K562 (cell line): ENCODE measurements around the gene TRMT112. TPM values are rescaled to one million over a fixed set of nuclear protein-coding genes. Genes with fewer than 3 reads are reported as not detected.
A peak's percentile ranks its signal among the peaks of the same experiment; 100 is the strongest.

ENCODE experiments used
- ASH1L ChIP-seq: fragments of 450-650 bp; IDR thresholded peaks from 2 replicates; pipeline ENCODE4 v1.6.1; 2018; ENCODE audit warnings: borderline replicate concordance, mild to moderate bottlenecking, low read depth; ENCODE audit not compliant: partially characterized antibody
- ATF7 ChIP-seq: fragments of 450-650 bp; IDR thresholded peaks from 2 replicates; pipeline ENCODE4 v1.7.1; 2014; ENCODE audit warnings: mild to moderate bottlenecking, moderate library complexity
- HDAC8 ChIP-seq: fragments of 450-650 bp; IDR thresholded peaks from 2 replicates; pipeline ENCODE4 v1.6.1; 2016; ENCODE audit warnings: mild to moderate bottlenecking, missing genetic modification characterization, moderate library complexity, missing compliant biosample characterization
- LCOR ChIP-seq: sonication (generic); formaldehyde crosslinking; IDR thresholded peaks from 2 replicates; pipeline ENCODE4 v1.8.0; 2022; ENCODE audit warnings: mild to moderate bottlenecking, missing genetic modification reagents
- PCBP1 ChIP-seq: fragments of 200-400 bp; formaldehyde crosslinking; IDR thresholded peaks from 2 replicates; pipeline ENCODE4 v1.6.1; 2018; ENCODE audit warnings: mild to moderate bottlenecking, low read depth, low read length; ENCODE audit not compliant: poor library complexity, severe bottlenecking
- PTTG1 ChIP-seq: fragments of 450-650 bp; IDR thresholded peaks from 2 replicates; pipeline ENCODE4 v1.6.1; 2016; ENCODE audit warnings: low read depth, mild to moderate bottlenecking, missing genetic modification characterization, missing compliant biosample characterization
- TAF1 ChIP-seq: IDR thresholded peaks from 2 replicates; pipeline ENCODE4 v1.6.1; 2011; ENCODE audit warnings: mild to moderate bottlenecking, low read length, moderate library complexity; ENCODE audit not compliant: insufficient read depth, control insufficient read depth, severe bottlenecking; ENCODE audit errors: extremely low read depth
- TAL1 ChIP-seq: fragments of 450-650 bp; IDR thresholded peaks from 2 replicates; pipeline ENCODE4 v1.6.1; 2016; ENCODE audit warnings: mild to moderate bottlenecking
- ZNF274 ChIP-seq: IDR thresholded peaks from 2 replicates; pipeline ENCODE4 v1.6.1; 2011; ENCODE audit warnings: low read depth, mild to moderate bottlenecking, low read length, moderate library complexity, borderline replicate concordance
- polyA plus RNA-seq, 8 experiments: library from polyadenylated mRNA; depleted of rRNA in 4 of 8; stranded (reverse) in 5 of 8; unstranded in 3 of 8; fragments of >200 nt; fragmentation: Nextera tagmentation in 2 of 8; fragmentation: Illumina TruSeq in 1 of 8; extraction: Ambion mirVana in 2 of 8; extraction: Trizol in 1 of 8; gene quantifications; 2 replicates each; pipeline versions ENCODE4 v1.2.1 to v1.2.3, GENCODE V29; 2011 to 2014; ENCODE audit warnings: inconsistent platforms in 1 of 8, missing spikeins in 1 of 8
- total RNA-seq, 7 experiments: library from RNA; depleted of rRNA in 6 of 7; stranded (reverse); fragments of >200 nt in 6 of 7; fragmentation: Illumina TruSeq in 2 of 7; extraction: Trizol in 2 of 7; gene quantifications; 2 replicates each; pipeline versions ENCODE4 v1.2.1 to v1.2.3, GENCODE V29; 2011 to 2021; ENCODE audit warnings: low replicate concordance in 1 of 7
- TF ChIP-seq, protein P1 (sequence below): fragments of 450-650 bp; formaldehyde crosslinking; IDR thresholded peaks from 2 replicates; pipeline ENCODE4 v1.4.0; 2020; ENCODE audit warnings: mild to moderate bottlenecking, moderate library complexity
- TF ChIP-seq, protein P2 (sequence below): conservative IDR thresholded peaks from 2 replicates; pipeline ENCODE4 v1.6.1; 2011; ENCODE audit warnings: low read depth, mild to moderate bottlenecking, low read length; ENCODE audit not compliant: control insufficient read depth
- TF ChIP-seq, protein P3 (sequence below): fragments of 450-650 bp; IDR thresholded peaks from 2 replicates; pipeline ENCODE4 v1.6.1; 2017; ENCODE audit warnings: antibody characterized with exemption, mild to moderate bottlenecking
- TF ChIP-seq, protein P4 (sequence below): fragments of 200-800 bp; sonication (Bioruptor generic); IDR thresholded peaks from 2 replicates; pipeline ENCODE4 v1.6.1; 2016; ENCODE audit warnings: missing genetic modification characterization, missing compliant biosample characterization

TRMT112 gene
- total and polyA plus RNA-seq, 9 of the 15 experiments (the other 6 are each of a cell fraction or from before 2014, with no cell fraction given): 162 to 444 (median 300) TPM

DNA sequence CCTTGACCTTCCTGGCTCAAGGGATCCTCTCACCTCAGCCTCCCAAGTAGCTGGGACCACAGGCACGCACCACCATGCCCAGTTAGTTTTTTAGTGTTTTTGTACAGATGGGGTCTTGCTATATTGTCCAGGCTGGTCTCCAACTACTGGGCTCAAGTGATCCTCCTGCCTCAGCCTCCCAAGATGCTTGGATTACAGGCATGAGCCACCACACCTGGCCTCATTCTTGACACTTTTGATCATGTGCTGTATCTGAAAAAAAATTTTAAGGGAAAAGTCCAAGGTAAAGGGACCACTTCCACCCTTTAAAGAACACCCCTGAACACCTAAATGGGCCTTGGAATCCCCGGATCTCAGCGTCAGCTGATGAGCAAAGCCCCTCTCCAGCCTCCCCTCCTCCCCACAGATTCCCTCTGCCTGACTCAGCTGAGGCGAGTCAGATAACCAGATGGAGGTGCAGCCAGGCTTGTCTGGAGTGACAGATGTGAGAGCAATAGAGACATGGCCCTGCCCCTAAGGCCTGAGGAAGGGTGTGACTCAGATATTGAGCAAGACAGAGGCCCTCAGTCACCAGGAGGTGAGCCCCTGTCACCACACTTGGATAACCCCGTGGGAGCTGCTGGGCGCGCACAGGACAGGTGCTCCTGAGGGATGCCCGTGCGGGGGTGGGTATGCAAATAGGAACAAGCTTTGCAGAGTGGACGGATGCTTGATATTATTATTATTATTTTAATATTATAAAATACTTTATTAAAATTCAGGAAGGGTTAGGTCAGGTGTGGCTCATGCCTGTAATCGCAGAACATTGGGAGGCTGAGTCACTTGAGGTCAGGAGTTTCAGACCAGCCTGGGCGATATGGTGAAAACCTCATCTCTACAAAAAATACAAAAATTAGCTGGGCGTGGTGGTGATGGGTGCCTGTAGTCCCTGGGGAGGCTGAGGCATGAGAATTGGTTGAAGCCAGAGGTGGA is 17.7 kb upstream of the TRMT112 start (continued):
- TF ChIP-seq HDAC8 (tag) (0 out of 2 replicates have a peak, but pooled peaks have one; percentile 44), TAL1 (peak; percentile 98), ATF7 (peak; percentile 93), LCOR (CRISPR knock-in tag) (peak; percentile 85), ASH1L (no peak), PCBP1 (no peak), TAF1 (peak; percentile 60), PTTG1 (no peak), ZNF274 (peak; percentile 75; the same call in 1 of the 2 replicates)
- TF ChIP-seq, protein P1, sequence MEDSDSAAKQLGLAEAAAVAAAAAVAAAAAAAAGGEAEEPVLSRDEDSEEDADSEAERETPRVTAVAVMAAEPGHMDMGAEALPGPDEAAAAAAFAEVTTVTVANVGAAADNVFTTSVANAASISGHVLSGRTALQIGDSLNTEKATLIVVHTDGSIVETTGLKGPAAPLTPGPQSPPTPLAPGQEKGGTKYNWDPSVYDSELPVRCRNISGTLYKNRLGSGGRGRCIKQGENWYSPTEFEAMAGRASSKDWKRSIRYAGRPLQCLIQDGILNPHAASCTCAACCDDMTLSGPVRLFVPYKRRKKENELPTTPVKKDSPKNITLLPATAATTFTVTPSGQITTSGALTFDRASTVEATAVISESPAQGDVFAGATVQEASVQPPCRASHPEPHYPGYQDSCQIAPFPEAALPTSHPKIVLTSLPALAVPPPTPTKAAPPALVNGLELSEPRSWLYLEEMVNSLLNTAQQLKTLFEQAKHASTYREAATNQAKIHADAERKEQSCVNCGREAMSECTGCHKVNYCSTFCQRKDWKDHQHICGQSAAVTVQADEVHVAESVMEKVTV: no peak
- TF ChIP-seq, protein P2, sequence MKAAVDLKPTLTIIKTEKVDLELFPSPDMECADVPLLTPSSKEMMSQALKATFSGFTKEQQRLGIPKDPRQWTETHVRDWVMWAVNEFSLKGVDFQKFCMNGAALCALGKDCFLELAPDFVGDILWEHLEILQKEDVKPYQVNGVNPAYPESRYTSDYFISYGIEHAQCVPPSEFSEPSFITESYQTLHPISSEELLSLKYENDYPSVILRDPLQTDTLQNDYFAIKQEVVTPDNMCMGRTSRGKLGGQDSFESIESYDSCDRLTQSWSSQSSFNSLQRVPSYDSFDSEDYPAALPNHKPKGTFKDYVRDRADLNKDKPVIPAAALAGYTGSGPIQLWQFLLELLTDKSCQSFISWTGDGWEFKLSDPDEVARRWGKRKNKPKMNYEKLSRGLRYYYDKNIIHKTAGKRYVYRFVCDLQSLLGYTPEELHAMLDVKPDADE: peak; percentile 84
- TF ChIP-seq, protein P3, sequence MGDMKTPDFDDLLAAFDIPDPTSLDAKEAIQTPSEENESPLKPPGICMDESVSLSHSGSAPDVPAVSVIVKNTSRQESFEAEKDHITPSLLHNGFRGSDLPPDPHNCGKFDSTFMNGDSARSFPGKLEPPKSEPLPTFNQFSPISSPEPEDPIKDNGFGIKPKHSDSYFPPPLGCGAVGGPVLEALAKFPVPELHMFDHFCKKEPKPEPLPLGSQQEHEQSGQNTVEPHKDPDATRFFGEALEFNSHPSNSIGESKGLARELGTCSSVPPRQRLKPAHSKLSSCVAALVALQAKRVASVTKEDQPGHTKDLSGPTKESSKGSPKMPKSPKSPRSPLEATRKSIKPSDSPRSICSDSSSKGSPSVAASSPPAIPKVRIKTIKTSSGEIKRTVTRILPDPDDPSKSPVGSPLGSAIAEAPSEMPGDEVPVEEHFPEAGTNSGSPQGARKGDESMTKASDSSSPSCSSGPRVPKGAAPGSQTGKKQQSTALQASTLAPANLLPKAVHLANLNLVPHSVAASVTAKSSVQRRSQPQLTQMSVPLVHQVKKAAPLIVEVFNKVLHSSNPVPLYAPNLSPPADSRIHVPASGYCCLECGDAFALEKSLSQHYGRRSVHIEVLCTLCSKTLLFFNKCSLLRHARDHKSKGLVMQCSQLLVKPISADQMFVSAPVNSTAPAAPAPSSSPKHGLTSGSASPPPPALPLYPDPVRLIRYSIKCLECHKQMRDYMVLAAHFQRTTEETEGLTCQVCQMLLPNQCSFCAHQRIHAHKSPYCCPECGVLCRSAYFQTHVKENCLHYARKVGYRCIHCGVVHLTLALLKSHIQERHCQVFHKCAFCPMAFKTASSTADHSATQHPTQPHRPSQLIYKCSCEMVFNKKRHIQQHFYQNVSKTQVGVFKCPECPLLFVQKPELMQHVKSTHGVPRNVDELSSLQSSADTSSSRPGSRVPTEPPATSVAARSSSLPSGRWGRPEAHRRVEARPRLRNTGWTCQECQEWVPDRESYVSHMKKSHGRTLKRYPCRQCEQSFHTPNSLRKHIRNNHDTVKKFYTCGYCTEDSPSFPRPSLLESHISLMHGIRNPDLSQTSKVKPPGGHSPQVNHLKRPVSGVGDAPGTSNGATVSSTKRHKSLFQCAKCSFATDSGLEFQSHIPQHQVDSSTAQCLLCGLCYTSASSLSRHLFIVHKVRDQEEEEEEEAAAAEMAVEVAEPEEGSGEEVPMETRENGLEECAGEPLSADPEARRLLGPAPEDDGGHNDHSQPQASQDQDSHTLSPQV: peak; percentile 45; the same call in 1 of the 2 replicates
- TF ChIP-seq, protein P4, sequence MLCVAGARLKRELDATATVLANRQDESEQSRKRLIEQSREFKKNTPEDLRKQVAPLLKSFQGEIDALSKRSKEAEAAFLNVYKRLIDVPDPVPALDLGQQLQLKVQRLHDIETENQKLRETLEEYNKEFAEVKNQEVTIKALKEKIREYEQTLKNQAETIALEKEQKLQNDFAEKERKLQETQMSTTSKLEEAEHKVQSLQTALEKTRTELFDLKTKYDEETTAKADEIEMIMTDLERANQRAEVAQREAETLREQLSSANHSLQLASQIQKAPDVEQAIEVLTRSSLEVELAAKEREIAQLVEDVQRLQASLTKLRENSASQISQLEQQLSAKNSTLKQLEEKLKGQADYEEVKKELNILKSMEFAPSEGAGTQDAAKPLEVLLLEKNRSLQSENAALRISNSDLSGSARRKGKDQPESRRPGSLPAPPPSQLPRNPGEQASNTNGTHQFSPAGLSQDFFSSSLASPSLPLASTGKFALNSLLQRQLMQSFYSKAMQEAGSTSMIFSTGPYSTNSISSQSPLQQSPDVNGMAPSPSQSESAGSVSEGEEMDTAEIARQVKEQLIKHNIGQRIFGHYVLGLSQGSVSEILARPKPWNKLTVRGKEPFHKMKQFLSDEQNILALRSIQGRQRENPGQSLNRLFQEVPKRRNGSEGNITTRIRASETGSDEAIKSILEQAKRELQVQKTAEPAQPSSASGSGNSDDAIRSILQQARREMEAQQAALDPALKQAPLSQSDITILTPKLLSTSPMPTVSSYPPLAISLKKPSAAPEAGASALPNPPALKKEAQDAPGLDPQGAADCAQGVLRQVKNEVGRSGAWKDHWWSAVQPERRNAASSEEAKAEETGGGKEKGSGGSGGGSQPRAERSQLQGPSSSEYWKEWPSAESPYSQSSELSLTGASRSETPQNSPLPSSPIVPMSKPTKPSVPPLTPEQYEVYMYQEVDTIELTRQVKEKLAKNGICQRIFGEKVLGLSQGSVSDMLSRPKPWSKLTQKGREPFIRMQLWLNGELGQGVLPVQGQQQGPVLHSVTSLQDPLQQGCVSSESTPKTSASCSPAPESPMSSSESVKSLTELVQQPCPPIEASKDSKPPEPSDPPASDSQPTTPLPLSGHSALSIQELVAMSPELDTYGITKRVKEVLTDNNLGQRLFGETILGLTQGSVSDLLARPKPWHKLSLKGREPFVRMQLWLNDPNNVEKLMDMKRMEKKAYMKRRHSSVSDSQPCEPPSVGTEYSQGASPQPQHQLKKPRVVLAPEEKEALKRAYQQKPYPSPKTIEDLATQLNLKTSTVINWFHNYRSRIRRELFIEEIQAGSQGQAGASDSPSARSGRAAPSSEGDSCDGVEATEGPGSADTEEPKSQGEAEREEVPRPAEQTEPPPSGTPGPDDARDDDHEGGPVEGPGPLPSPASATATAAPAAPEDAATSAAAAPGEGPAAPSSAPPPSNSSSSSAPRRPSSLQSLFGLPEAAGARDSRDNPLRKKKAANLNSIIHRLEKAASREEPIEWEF (CRISPR knock-in tag): no peak
